Measurements from ENCODE around the gene TNRC18.
"Not testable (repeated sequence)": the region's sequence is repeated elsewhere in the genome, so short reads cannot be mapped to it uniquely, and the experiment has no call there.

TNRC18 gene

DNA sequence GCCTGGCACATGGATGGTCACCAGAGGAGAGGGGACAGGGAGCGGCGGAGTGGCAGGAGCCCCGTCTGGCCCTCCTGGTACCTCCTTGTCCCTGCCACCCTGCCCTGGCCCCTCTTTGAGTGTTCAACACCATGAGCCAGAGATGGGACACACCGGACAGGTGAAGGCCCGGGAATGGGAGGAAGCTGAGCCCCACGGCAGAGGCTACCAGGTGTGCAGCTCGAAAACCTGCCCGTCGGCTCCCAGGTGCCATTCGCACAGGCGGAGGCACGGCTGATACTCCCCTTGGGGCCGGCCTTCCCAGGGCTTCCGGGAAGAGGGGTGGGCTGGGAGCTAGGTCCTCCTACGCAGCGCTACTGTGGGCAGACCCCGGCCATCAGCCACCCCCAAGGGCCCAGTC, 44.1 kb downstream of the TNRC18 start:
- Histone ChIP-seq H3K9me3 (ENCODE audit: control insufficient read depth in 1 of 2, low read length in 2 of 2) (no peaks in the 10 kb centered on the region), H3K4me1 (ENCODE audit: control insufficient read depth in 1 of 2, insufficient read depth in 2 of 2, low read length in 2 of 2) (peaks cover 1 to 43% of the 10 kb centered on the region in 2 donors), H3K4me3 (ENCODE audit: low read depth in 1 of 2, low read length in 2 of 2) (no peak overlapping the region), H3K27ac (ENCODE audit: low read length) (no peak overlapping the region), H3K36me3 (ENCODE audit: control insufficient read depth in 1 of 2, insufficient read depth in 2 of 2, low read length in 2 of 2) (peaks cover 16 to 33% of the 10 kb centered on the region in 2 donors), H3K27me3 (ENCODE audit: low read depth, low read length) (no peaks in the 10 kb centered on the region)

- peaks cover 0 to 26% of the 10 kb centered on the region in 2 donors for H3K4me1 ChIP-seq (ENCODE audit: control insufficient read depth in 1 of 2, insufficient read depth in 2 of 2, low read length in 2 of 2)
Observed at GRCh38 chr7:5377816-5378215, 45.8 kb downstream of the TNRC18 start.

DNA sequence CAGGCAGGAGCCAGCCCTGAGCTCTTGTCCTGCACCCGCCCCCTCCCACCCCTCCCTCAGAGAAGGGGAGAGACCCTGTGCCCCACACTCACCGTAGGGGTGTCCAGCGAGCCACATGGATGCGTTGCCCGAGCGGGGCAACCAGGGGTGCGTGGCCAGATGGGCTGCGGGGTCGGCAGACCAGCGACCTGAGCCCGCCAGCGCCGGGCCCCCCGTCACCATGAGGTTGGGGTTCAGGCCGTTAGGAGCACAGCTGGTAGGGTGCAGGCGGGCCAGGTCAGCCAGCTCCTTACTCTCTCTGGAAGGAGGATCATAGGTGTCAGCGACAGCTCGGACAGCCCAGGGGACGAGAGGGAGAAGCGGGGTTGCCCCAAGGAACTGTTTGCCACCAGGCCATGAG, 46.4 kb downstream of the TNRC18 start:
- no peaks in the 10 kb centered on the region for H3K9me3 ChIP-seq (ENCODE audit: control insufficient read depth in 1 of 2, low read length in 2 of 2)
- H3K27ac ChIP-seq (ENCODE audit: low read length) = no peak overlapping the region
- no peak overlapping the region for H3K4me3 ChIP-seq (ENCODE audit: low read depth in 1 of 2, low read length in 2 of 2)
- H3K27me3 ChIP-seq (ENCODE audit: low read depth, low read length) = no peaks in the 10 kb centered on the region
- H3K36me3 ChIP-seq (ENCODE audit: control insufficient read depth in 1 of 2, insufficient read depth in 2 of 2, low read length in 2 of 2) = peaks cover 17 to 40% of the 10 kb centered on the region in 2 donors
- H3K4me1 ChIP-seq (ENCODE audit: control insufficient read depth in 1 of 2, insufficient read depth in 2 of 2, low read length in 2 of 2) = peaks cover 0 to 21% of the 10 kb centered on the region in 2 donors

More at GRCh38 chr7:5377816-5378215, 45.8 kb downstream of the TNRC18 start:
- Histone ChIP-seq H3K36me3 (ENCODE audit: control insufficient read depth in 1 of 2, insufficient read depth in 2 of 2, low read length in 2 of 2) (peaks cover 17 to 40% of the 10 kb centered on the region in 2 donors), H3K4me3 (ENCODE audit: low read depth in 1 of 2, low read length in 2 of 2) (no peak overlapping the region), H3K9me3 (ENCODE audit: control insufficient read depth in 1 of 2, low read length in 2 of 2) (no peaks in the 10 kb centered on the region), H3K27me3 (ENCODE audit: low read depth, low read length) (no peaks in the 10 kb centered on the region), H3K27ac (ENCODE audit: low read length) (no peak overlapping the region)

GRCh38 chr7:5375925-5376324, 47.7 kb downstream of the TNRC18 start:
- Histone ChIP-seq H3K27me3 (ENCODE audit: low read depth, low read length) (no peaks in the 10 kb centered on the region), H3K27ac (ENCODE audit: low read length) (no peak overlapping the region), H3K9me3 (ENCODE audit: control insufficient read depth in 1 of 2, low read length in 2 of 2) (no peaks in the 10 kb centered on the region), H3K4me1 (ENCODE audit: control insufficient read depth in 1 of 2, insufficient read depth in 2 of 2, low read length in 2 of 2) (peaks cover 0 to 14% of the 10 kb centered on the region in 2 donors), H3K4me3 (ENCODE audit: low read depth in 1 of 2, low read length in 2 of 2) (no peak overlapping the region), H3K36me3 (ENCODE audit: control insufficient read depth in 1 of 2, insufficient read depth in 2 of 2, low read length in 2 of 2) (peaks cover 17 to 48% of the 10 kb centered on the region in 2 donors)

- no peak overlapping the region for H3K4me3 ChIP-seq (ENCODE audit: low read depth in 1 of 2, low read length in 2 of 2)
- no peak overlapping the region for H3K27ac ChIP-seq (ENCODE audit: low read length)
- H3K9me3 ChIP-seq (ENCODE audit: control insufficient read depth in 1 of 2, low read length in 2 of 2) = no peaks in the 10 kb centered on the region
- no peaks in the 10 kb centered on the region for H3K27me3 ChIP-seq (ENCODE audit: low read depth, low read length)
- H3K36me3 ChIP-seq (ENCODE audit: control insufficient read depth in 1 of 2, insufficient read depth in 2 of 2, low read length in 2 of 2) = peaks cover 24 to 58% of the 10 kb centered on the region in 2 donors
- peaks cover 0 to under 1% of the 10 kb centered on the region in 2 donors for H3K4me1 ChIP-seq (ENCODE audit: control insufficient read depth in 1 of 2, insufficient read depth in 2 of 2, low read length in 2 of 2)
Observed at GRCh38 chr7:5374464-5374863, 49.2 kb downstream of the TNRC18 start.

- Histone ChIP-seq H3K36me3 (ENCODE audit: control insufficient read depth in 1 of 2, insufficient read depth in 2 of 2, low read length in 2 of 2) (peaks cover 25 to 58% of the 10 kb centered on the region in 2 donors), H3K9me3 (ENCODE audit: control insufficient read depth in 1 of 2, low read length in 2 of 2) (no peaks in the 10 kb centered on the region)
Observed at GRCh38 chr7:5373300-5373699, 50.3 kb downstream of the TNRC18 start.

DNA sequence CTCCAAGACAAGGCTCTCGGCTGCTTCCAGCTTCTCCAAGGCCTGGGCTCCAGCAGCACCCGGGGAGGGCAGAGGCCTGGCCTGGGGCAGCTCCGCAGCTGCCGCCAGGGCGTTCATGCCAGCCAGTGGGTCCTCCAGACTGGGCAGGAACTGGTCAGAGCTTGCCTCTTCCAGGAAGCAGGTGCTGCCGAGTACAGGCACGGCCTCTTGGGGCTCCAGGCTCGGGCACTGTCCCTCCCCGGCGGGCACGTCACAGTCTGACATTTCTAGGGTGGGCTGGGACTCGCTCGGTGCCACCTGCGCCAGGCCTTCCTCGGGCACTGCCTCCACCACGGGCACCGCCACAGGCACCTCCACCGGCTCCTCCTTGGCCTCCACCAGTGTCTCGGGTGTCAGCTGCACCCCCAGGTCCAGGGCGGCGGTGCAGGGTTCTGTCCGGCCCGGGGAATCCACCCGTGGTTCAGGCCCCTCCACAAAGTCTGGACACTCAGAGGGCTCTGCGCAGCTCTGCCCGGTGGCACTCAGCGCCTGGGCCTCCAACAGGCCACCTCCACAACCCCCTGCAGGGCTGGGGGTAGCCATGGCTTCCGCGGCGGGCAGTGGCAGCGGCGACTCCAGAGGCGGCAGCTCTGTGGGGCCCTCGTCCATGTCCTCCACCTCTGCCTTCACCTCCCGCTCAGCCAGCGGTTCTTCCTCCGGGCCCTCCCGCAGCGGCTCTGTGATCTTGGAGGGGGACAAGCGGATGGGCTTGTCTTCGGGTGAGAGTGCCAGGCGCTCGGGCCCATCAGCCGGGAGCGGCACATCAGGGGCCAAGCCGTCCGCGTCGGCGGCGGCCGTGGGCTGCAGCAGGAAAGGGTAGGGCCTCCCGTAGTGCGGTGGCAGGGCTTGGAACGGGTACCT, 52.9 kb downstream of the TNRC18 start:
- Histone ChIP-seq H3K4me1 (ENCODE audit: control insufficient read depth in 1 of 2, insufficient read depth in 2 of 2, low read length in 2 of 2) (peaks cover 0 to 13% of the 10 kb centered on the region in 2 donors), H3K27me3 (ENCODE audit: low read depth, low read length) (no peaks in the 10 kb centered on the region), H3K27ac (ENCODE audit: low read length) (no peak overlapping the region), H3K9me3 (ENCODE audit: control insufficient read depth in 1 of 2, low read length in 2 of 2) (no peaks in the 10 kb centered on the region), H3K4me3 (ENCODE audit: low read depth in 1 of 2, low read length in 2 of 2) (no peak overlapping the region), H3K36me3 (ENCODE audit: control insufficient read depth in 1 of 2, insufficient read depth in 2 of 2, low read length in 2 of 2) (peaks cover 17 to 38% of the 10 kb centered on the region in 2 donors)

More at GRCh38 chr7:5373300-5373699, 50.3 kb downstream of the TNRC18 start:
- no peaks in the 10 kb centered on the region for H3K27me3 ChIP-seq (ENCODE audit: low read depth, low read length)
- no peak overlapping the region for H3K27ac ChIP-seq (ENCODE audit: low read length)
- no peak overlapping the region for H3K4me3 ChIP-seq (ENCODE audit: low read depth in 1 of 2, low read length in 2 of 2)
- H3K4me1 ChIP-seq (ENCODE audit: control insufficient read depth in 1 of 2, insufficient read depth in 2 of 2, low read length in 2 of 2) = no peaks in the 10 kb centered on the region

- no peak overlapping the region for H3K27ac ChIP-seq (ENCODE audit: low read length)
- no peaks in the 10 kb centered on the region for H3K27me3 ChIP-seq (ENCODE audit: low read depth, low read length)
- H3K9me3 ChIP-seq (ENCODE audit: control insufficient read depth in 1 of 2, low read length in 2 of 2) = no peaks in the 10 kb centered on the region
- H3K4me1 ChIP-seq (ENCODE audit: control insufficient read depth in 1 of 2, insufficient read depth in 2 of 2, low read length in 2 of 2) = peaks cover 0 to 24% of the 10 kb centered on the region in 2 donors
- H3K36me3 ChIP-seq (ENCODE audit: control insufficient read depth in 1 of 2, insufficient read depth in 2 of 2, low read length in 2 of 2) = peaks cover 8 to 21% of the 10 kb centered on the region in 2 donors
- H3K4me3 ChIP-seq (ENCODE audit: low read depth in 1 of 2, low read length in 2 of 2) = no peak overlapping the region
Observed at GRCh38 chr7:5367661-5368060, 56.0 kb downstream of the TNRC18 start.

GRCh38 chr7:5365976-5366625, 57.5 kb downstream of the TNRC18 start:
- peaks cover 16 to 31% of the 10 kb centered on the region in 2 donors for H3K36me3 ChIP-seq (ENCODE audit: control insufficient read depth in 1 of 2, insufficient read depth in 2 of 2, low read length in 2 of 2)
- not testable (repeated sequence) for H3K4me3 ChIP-seq (ENCODE audit: low read depth in 1 of 2, low read length in 2 of 2); H3K27me3 ChIP-seq (ENCODE audit: low read depth, low read length); H3K27ac ChIP-seq (ENCODE audit: low read length); H3K9me3 ChIP-seq (ENCODE audit: control insufficient read depth in 1 of 2, low read length in 2 of 2)
- peaks cover 0 to 24% of the 10 kb centered on the region in 2 donors for H3K4me1 ChIP-seq (ENCODE audit: control insufficient read depth in 1 of 2, insufficient read depth in 2 of 2, low read length in 2 of 2)

GRCh38 chr7:5363729-5364128, 59.9 kb downstream of the TNRC18 start:
- Histone ChIP-seq H3K9me3 (ENCODE audit: control insufficient read depth in 1 of 2, low read length in 2 of 2) (no peaks in the 10 kb centered on the region), H3K27me3 (ENCODE audit: low read depth, low read length) (no peaks in the 10 kb centered on the region), H3K27ac (ENCODE audit: low read length) (no peak overlapping the region), H3K4me1 (ENCODE audit: control insufficient read depth in 1 of 2, insufficient read depth in 2 of 2, low read length in 2 of 2) (peaks cover 0 to 35% of the 10 kb centered on the region in 2 donors), H3K36me3 (ENCODE audit: control insufficient read depth in 1 of 2, insufficient read depth in 2 of 2, low read length in 2 of 2) (peaks cover 19 to 25% of the 10 kb centered on the region in 2 donors), H3K4me3 (ENCODE audit: low read depth in 1 of 2, low read length in 2 of 2) (no peak overlapping the region)

DNA sequence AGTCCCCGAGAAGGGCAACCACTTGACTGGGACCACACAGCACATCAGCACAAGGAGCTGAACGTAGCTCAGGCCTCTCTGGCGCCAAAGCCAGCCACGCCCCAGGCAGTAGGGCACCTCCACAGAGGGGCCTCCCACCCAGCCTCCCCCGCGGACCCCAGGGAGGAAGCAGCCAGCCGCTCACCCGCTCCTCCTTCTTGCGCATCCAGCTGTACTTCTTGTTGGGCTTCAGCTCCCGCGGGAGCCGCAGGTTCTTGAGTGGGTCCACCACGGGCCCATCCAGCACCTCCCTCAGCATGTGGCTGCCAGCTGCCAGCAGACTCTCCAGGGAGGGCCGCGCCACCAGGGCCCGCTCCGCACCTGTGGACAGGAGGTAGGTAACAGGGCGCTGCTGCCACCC, 61.2 kb downstream of the TNRC18 start:
- no peak overlapping the region for H3K4me3 ChIP-seq (ENCODE audit: low read depth in 1 of 2, low read length in 2 of 2)
- H3K36me3 ChIP-seq (ENCODE audit: control insufficient read depth in 1 of 2, insufficient read depth in 2 of 2, low read length in 2 of 2) = peaks cover 25 to 30% of the 10 kb centered on the region in 2 donors

More for the DNA sequence above, 61.2 kb downstream of the TNRC18 start:
- Histone ChIP-seq H3K27me3 (ENCODE audit: low read depth, low read length) (no peaks in the 10 kb centered on the region), H3K9me3 (ENCODE audit: control insufficient read depth in 1 of 2, low read length in 2 of 2) (no peaks in the 10 kb centered on the region), H3K4me1 (ENCODE audit: control insufficient read depth in 1 of 2, insufficient read depth in 2 of 2, low read length in 2 of 2) (peaks cover 0 to 45% of the 10 kb centered on the region in 2 donors), H3K27ac (ENCODE audit: low read length) (no peak overlapping the region)
